ENCODE data around the gene GLRA3. TPM values are rescaled to one million over a fixed set of nuclear protein-coding genes. Genes with fewer than 3 reads are reported as not detected.

GLRA3 gene
- total RNA-seq, 1 donor from 2014 or later, result not detected

- H3K27me3 ChIP-seq (ENCODE audit: low read depth), result no peaks in the 10 kb centered on the region
- TF ChIP-seq, protein P1, sequence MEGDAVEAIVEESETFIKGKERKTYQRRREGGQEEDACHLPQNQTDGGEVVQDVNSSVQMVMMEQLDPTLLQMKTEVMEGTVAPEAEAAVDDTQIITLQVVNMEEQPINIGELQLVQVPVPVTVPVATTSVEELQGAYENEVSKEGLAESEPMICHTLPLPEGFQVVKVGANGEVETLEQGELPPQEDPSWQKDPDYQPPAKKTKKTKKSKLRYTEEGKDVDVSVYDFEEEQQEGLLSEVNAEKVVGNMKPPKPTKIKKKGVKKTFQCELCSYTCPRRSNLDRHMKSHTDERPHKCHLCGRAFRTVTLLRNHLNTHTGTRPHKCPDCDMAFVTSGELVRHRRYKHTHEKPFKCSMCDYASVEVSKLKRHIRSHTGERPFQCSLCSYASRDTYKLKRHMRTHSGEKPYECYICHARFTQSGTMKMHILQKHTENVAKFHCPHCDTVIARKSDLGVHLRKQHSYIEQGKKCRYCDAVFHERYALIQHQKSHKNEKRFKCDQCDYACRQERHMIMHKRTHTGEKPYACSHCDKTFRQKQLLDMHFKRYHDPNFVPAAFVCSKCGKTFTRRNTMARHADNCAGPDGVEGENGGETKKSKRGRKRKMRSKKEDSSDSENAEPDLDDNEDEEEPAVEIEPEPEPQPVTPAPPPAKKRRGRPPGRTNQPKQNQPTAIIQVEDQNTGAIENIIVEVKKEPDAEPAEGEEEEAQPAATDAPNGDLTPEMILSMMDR (IDR thresholded peaks at IDR 0.05; ENCODE audit: borderline replicate concordance), result no peak
Measured at GRCh38 chr4:174593701-174594100, 235.3 kb downstream of the GLRA3 start.

GRCh38 chr4:174592985-174593335, 236.1 kb downstream of the GLRA3 start:
- H3K4me3 ChIP-seq, result no peak overlapping the region

More at GRCh38 chr4:174593701-174594100, 235.3 kb downstream of the GLRA3 start:
- H3K27ac ChIP-seq (replicated peaks), result no peak overlapping the region
- intact Hi-C loops (cut with micrococcal nuclease), result no loop called here
- H3K4me1 ChIP-seq, result peaks cover 5% of the 10 kb centered on the region
- no peak for DNase-seq
- no peaks in the 10 kb centered on the region for H3K9me3 ChIP-seq (replicated peaks)
- no peak overlapping the region for H3K4me3 ChIP-seq
- no peaks in the 10 kb centered on the region for H3K36me3 ChIP-seq

GRCh38 chr4:174592256-174592984, 236.6 kb downstream of the GLRA3 start:
- no peak for DNase-seq
- Histone ChIP-seq H3K9me3 (replicated peaks) (no peaks in the 10 kb centered on the region), H3K4me1 (peaks cover 5% of the 10 kb centered on the region), H3K4me3 (no peak overlapping the region), H3K36me3 (no peaks in the 10 kb centered on the region), H3K27ac (replicated peaks) (no peak overlapping the region), H3K27me3 (ENCODE audit: low read depth) (no peaks in the 10 kb centered on the region)
- intact Hi-C loops (cut with micrococcal nuclease), result no loop called here
- TF ChIP-seq, protein P1 (IDR thresholded peaks at IDR 0.05; ENCODE audit: borderline replicate concordance), result no peak

More at GRCh38 chr4:174592985-174593335, 236.1 kb downstream of the GLRA3 start:
- peaks cover 5% of the 10 kb centered on the region for H3K4me1 ChIP-seq
- no peaks in the 10 kb centered on the region for H3K27me3 ChIP-seq (ENCODE audit: low read depth)
- intact Hi-C loops (cut with micrococcal nuclease), result no loop called here
- H3K9me3 ChIP-seq (replicated peaks), result no peaks in the 10 kb centered on the region
- DNase-seq, result no peak
- H3K36me3 ChIP-seq, result no peaks in the 10 kb centered on the region
- TF ChIP-seq, protein P1 (IDR thresholded peaks at IDR 0.05; ENCODE audit: borderline replicate concordance), result no peak
- no peak overlapping the region for H3K27ac ChIP-seq (replicated peaks)

- H3K36me3 ChIP-seq, result no peaks in the 10 kb centered on the region
- H3K27me3 ChIP-seq (ENCODE audit: low read depth), result no peaks in the 10 kb centered on the region
- intact Hi-C loops (cut with micrococcal nuclease), result no loop called here
- H3K9me3 ChIP-seq (replicated peaks), result no peaks in the 10 kb centered on the region
- DNase-seq, result no peak
- no peak overlapping the region for H3K27ac ChIP-seq (replicated peaks)
- TF ChIP-seq, protein P1 (IDR thresholded peaks at IDR 0.05; ENCODE audit: borderline replicate concordance), result no peak
- H3K4me1 ChIP-seq, result peaks cover 5% of the 10 kb centered on the region
- H3K4me3 ChIP-seq, result no peak overlapping the region
Measured at GRCh38 chr4:174591243-174592021, 237.6 kb downstream of the GLRA3 start.

DNA sequence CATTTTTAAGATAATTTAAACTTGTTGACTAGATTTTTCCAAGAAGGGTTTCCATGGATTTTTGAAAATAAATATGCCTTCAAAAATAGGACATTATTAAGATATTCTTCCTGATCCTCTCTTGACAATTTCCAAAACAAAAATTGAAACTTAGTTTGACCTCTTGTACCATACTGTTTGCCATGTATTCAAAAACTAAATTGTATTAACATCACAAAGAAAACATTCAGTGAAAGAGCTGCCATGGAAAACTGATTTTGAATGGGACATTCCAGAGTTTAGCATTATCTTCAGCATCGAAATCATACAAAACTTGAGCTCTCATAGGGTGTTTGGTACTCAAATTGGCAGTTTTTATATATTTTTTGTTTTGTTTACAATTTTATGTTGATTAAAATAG, 238.7 kb downstream of the GLRA3 start:
- DNase-seq, result no peak
- Histone ChIP-seq H3K4me1 (peaks cover 5% of the 10 kb centered on the region), H3K36me3 (no peaks in the 10 kb centered on the region), H3K9me3 (replicated peaks) (no peaks in the 10 kb centered on the region), H3K4me3 (no peak overlapping the region), H3K27ac (replicated peaks) (no peak overlapping the region), H3K27me3 (ENCODE audit: low read depth) (no peaks in the 10 kb centered on the region)
- intact Hi-C loops (cut with micrococcal nuclease), result no loop called here
- TF ChIP-seq, protein P1 (IDR thresholded peaks at IDR 0.05; ENCODE audit: borderline replicate concordance), result no peak

Other genes with a start within 250 kb of the GLRA3 start
- not detected for gene ADAM29, start 89.1 kb upstream of the GLRA3 start, total RNA-seq